HUDEP-2 (cell line): ENCODE data around the gene MARCHF10.

Experiments
- DNase-seq, 76 experiments: peaks; one replicate each; lab custom pipeline; 2025; ENCODE audit not compliant: unreplicated experiment in 76 of 76; lab: John Stamatoyannopoulos, UW

MARCHF10 gene

GRCh38 chr17:62665599-62665998, 142.5 kb downstream of the MARCHF10 start:
- DNase-seq = no peak

- no peak for DNase-seq
Measured at GRCh38 chr17:62664336-62665120, 143.6 kb downstream of the MARCHF10 start.

GRCh38 chr17:62663304-62663703, 144.8 kb downstream of the MARCHF10 start:
- DNase-seq = no peak

GRCh38 chr17:62662855-62663254, 145.3 kb downstream of the MARCHF10 start:
- DNase-seq = no peak

GRCh38 chr17:62661337-62661736, 146.8 kb downstream of the MARCHF10 start:
- no peak for DNase-seq

- DNase-seq = no peak
Measured at GRCh38 chr17:62660629-62661118, 147.4 kb downstream of the MARCHF10 start.

- no peak for DNase-seq
Measured at GRCh38 chr17:62658136-62658920, 149.8 kb downstream of the MARCHF10 start.

- DNase-seq = no peak
Measured at GRCh38 chr17:62657690-62658089, 150.4 kb downstream of the MARCHF10 start.

GRCh38 chr17:62657145-62657665, 150.9 kb downstream of the MARCHF10 start:
- no peak for DNase-seq

GRCh38 chr17:62656446-62656845, 151.7 kb downstream of the MARCHF10 start:
- no peak for DNase-seq

- DNase-seq = no peak
Measured at GRCh38 chr17:62655656-62656055, 152.5 kb downstream of the MARCHF10 start.

- DNase-seq = peak in 4 of 76 experiments; percentile 4 to 9 (median 6)
Measured at GRCh38 chr17:62653826-62654761, 154.0 kb downstream of the MARCHF10 start.

GRCh38 chr17:62653002-62653825, 154.9 kb downstream of the MARCHF10 start:
- peak in 5 of 76 experiments; percentile 6 to 17 (median 10) for DNase-seq

- DNase-seq = no peak
Measured at GRCh38 chr17:62652251-62653001, 155.7 kb downstream of the MARCHF10 start.
